ENCODE results near the gene DCAF10.

The DCAF10 gene

DNA sequence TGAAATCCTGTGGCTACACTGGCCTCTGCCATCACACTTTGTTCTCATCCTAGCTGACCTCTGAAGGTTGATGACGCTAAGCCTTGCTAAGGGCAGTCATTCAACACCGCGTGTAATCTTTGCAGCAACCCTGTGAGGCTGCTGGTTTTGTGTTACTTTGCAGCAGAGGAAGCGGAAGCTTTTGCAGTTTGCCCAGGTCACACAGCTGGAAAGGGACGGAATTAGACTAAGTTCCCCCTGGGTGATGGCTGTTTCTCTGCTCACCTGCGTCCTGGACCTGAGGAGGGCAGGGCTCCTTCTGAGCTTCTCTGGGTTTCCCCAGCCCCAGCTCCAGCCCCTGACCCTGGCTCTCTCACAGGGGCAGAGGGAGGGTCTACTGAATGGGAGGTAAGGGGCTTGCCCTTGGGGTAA is 110.7 kb downstream of the DCAF10 start:
- no peak for DNase-seq

DNA sequence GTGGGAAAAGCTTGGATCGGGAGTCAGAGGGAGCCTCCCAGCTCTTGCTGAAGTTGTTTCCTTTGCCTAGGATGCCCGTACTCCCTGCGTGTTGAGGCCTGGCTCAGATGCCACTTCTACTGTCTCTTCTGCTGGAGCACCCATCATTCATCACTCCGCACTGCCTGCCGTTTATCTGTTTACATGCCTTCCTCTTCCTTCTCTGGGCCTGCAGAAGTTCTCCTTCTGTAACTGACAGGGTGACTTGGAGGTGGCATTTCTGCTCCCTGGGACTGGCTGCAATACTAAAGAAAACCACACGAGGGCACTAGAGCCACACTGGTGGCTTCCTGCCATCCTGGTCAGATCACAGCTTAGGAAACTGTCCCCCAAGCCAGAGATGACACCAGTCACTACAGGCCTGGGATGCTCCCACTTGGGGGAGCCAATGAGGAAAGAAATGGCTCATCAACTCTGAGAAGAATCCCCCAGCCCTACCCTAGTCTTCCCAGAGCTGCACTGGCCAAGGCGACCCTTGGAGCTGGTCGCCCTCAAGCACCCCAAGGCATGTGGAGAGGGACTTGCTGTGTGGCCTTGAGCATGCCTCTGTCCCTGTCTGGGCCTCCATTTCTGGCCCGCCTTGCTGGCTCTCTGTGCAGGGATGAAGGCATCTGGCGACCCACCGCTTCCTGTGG is 113.0 kb downstream of the DCAF10 start:
- DNase-seq: peak; percentile 78

DNA sequence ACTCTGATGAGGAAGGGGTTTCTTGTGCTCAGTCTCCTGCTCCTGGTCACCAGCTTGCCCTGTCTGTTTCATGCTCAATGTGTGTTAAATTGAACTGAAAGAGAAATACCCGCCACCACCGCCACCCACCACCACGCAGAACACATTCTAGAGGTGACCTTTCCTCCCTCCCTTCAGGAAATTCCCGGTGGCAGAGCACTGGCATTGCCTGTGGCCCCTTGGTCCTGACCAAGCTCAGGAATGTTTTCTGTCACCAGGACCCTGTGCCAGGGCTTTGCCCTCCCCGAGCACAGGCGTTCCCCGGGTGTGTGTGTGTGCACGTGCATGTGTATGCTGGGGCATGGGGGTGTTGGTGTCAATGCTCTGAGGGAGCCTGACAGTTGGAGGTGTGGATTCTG is 113.6 kb downstream of the DCAF10 start:
- no peak for DNase-seq

DNA sequence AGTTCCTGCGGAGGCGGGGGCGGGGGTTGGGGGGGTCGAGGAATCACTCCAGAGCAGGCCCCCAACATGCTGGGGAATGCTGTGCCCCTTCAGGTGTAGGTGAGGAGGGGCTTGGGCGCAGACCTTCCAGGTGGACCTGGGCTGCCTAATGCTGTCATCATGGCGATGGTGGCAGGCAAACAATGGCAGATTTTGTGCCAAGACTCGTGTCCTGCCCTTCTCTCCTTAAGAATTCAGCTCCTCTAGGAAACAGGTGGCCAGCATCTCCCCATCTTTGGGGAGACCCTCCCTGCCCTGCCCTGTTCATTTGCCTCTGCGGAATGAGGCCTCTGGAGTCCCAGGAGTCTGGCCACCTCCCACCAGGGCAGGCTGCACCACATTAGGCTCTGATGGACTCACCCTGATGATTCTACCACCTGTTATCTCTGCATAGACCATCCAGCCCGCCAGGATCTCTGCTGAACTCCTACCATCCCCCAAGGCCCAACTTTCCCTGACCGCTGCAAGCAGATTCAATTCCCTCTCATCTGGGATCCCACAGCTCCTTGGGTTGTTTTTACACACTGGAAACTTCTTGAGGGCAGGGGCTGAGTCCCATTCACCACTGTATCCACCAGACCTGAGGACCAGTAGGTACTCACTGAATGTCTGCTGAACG is 114.2 kb downstream of the DCAF10 start:
- DNase-seq: no peak

DNA sequence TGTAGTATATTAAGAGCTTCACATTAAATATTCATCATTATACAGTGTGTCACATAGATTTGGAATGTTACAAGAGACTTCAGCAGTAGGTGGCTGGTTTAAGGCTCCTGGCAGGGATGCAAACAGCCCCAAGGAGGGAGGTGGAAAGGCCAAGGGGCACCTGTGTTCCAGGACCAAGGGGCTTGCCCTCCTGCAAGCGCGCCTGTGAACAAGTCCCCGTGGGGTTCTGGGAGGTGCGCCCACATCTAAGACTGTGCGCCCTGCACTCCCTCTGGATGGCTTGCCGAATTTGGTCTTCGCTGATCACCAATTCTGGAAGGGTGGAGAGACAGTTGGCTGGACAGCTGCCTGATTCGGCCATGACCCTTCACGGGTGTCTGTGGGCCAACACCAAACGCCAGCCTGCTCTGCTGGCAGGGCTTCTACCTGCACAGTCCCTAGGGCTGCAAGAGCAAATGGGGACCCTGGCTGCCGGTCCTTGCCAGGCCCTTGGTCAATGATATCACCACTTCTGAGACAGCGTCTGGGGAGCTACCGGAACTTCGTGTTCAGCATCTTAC is 115.4 kb downstream of the DCAF10 start:
- no peak for DNase-seq

DNA sequence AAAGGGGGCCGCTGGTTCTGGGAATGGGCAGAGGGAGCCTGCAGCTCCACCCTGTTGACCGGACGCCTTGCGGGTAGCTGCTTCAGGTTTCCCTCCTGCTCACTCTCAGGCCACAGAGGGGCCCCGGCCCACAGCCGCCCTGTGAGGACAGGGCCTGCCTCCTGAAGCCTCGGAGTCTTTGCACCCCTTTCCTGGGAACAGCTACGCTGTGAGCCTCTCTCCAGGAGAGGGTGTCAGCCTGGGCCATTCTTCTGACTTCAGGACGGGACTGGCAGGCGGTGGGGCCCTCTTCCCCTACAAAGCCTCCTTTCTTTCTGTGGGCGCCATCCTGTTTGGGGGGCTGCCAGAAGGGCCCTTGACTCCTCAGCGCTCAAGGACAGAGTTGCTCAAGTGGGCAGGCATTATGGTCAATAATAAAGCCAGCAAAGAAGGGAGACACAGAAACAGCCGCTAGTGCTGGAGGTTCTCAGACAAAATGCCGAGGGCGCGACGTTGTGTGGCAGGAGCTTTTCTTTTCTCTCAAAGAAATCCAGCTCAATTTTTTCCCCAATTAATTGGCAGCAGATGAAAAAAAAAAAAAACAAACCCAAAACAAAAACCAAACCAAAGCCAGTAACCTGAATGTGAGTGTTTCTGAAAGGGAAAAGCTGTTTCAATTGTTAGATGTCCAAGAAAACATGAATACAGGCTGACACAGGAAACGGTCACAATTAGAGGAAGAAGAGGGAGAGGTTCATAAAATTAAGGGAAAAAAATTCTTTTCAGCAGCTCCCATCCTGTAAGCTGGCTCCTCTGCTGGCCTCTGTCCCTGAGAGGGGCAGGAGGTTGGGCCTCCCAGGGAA is 116.1 kb downstream of the DCAF10 start:
- DNase-seq: peak; percentile 37
